Stomach (tissue), 4 donors: ENCODE results near the gene NR1H4.

ENCODE experiments used
- CTCF ChIP-seq, 7 experiments: fragments of 450-650 bp in 4 of 7; fragments of 200-600 bp in 3 of 7; sonication (generic) in 3 of 7; IDR thresholded peaks; one replicate each; pipeline ENCODE4 v1.5.1; 2016 to 2019; ENCODE audit warnings: antibody characterized with exemption in 7 of 7, control low read depth in 2 of 7, mild to moderate bottlenecking in 1 of 7
- EP300 ChIP-seq: sonication (generic); formaldehyde crosslinking; IDR thresholded peaks from one replicate; pipeline ENCODE4 v1.6.1; 2017; ENCODE audit warnings: antibody characterized with exemption
- POLR2A ChIP-seq, 4 donors: fragments of 450-650 bp; IDR thresholded peaks; one replicate each; pipeline ENCODE4 v1.6.1; 2016; ENCODE audit warnings: antibody characterized with exemption in 4 of 4, control low read depth in 2 of 4, mild to moderate bottlenecking in 1 of 4, moderate library complexity in 1 of 4

DNA sequence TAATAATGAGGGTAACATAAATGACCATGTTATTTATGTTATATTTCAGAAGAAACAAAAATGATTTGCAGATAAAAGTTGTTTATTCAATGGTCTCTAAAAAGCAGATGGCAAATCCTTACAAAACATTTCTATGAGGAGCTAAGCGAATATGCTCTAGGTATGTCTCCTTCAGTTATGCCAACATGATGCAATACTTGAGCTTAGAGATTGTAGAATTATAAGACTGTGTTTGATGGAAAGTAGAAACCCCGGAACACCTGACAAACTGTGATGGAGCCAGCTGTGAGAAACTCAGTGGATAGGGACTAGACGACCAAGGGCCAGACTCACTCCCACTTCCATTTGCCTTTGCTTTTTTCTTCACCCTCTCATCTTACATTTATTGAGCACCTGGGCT lies 17.8 kb upstream of the NR1H4 start:
- TF ChIP-seq CTCF (IDR thresholded peaks at IDR 0.05) (no peak), POLR2A (IDR thresholded peaks at IDR 0.05) (no peak), EP300 (no peak)
